Aorta (tissue), 5 donors: Measurements from ENCODE around the gene GAGE12D. TPM values are rescaled to one million over a fixed set of nuclear protein-coding genes. Genes with fewer than 3 reads are reported as not detected.
"Not testable (repeated sequence)": the region's sequence is repeated elsewhere in the genome, so short reads cannot be mapped to it uniquely, and the experiment has no call there.

Source experiments
- ATAC-seq: fragments of 200-7000 bp; cut with Tn5 transposase; one replicate; pipeline ENCODE4 v1.9.1; 2022; ENCODE audit warnings: moderate library complexity; ENCODE audit not compliant: low FRiP score
- DNase-seq, 2 donors: peaks; one replicate each; pipeline ENCODE4 v3.0.0-alpha.2; 2020
- H3K27ac ChIP-seq, 2 donors: one replicate each; pipeline ENCODE4 v1.5.1; 2013; ENCODE audit warnings: low read length in 2 of 2, mild to moderate bottlenecking in 2 of 2, moderate library complexity in 2 of 2, control low read depth in 1 of 2, inconsistent platforms in 1 of 2, low read depth in 1 of 2
- H3K27me3 ChIP-seq, 2 donors: one replicate each; pipeline ENCODE4 v1.6.1; 2013; ENCODE audit warnings: control low read depth in 1 of 2, low read length in 1 of 2, mild to moderate bottlenecking in 1 of 2, moderate library complexity in 1 of 2; ENCODE audit not compliant: insufficient read depth in 2 of 2, control insufficient read depth in 1 of 2
- H3K36me3 ChIP-seq, 2 donors: one replicate each; pipeline ENCODE4 v1.6.1; 2013; ENCODE audit warnings: control low read depth in 1 of 2, low read length in 1 of 2, mild to moderate bottlenecking in 1 of 2; ENCODE audit not compliant: insufficient read depth in 2 of 2, control insufficient read depth in 1 of 2
- H3K4me1 ChIP-seq, 2 donors: one replicate each; pipeline ENCODE4 v1.6.1; 2013; ENCODE audit warnings: low read length in 2 of 2, control low read depth in 1 of 2, mild to moderate bottlenecking in 1 of 2, moderate library complexity in 1 of 2; ENCODE audit not compliant: insufficient read depth in 2 of 2, control insufficient read depth in 1 of 2
- H3K4me3 ChIP-seq, 2 donors: one replicate each; pipeline ENCODE4 v1.5.1; 2013; ENCODE audit warnings: low read length in 2 of 2, control low read depth in 1 of 2, mild to moderate bottlenecking in 1 of 2
- H3K9me3 ChIP-seq: one replicate; pipeline ENCODE4 v1.6.1; 2013; ENCODE audit warnings: mild to moderate bottlenecking, low read length; ENCODE audit not compliant: control insufficient read depth
- WGBS, 2 donors: extraction: QIAGEN DNeasy Blood & Tissue Kit; methylation state at CpG; one replicate each; pipeline ENCODE4 v1.1.7; 2013; 5-methylcytosine and 5-hydroxymethylcytosine counted together
- intact Hi-C, 2 donors: fragments of 100-400 bp; cut with DNase I; formaldehyde crosslinking; loops; one replicate each; pipeline versions ENCODE4 v1.14.2 to v1.15.0; 2022
- long read RNA-seq, 2 donors: library from polyadenylated mRNA; unstranded; transcript quantifications; one replicate each; pipeline ENCODE4 v2.0.0, GENCODE V29; 2020 to 2021
- polyA plus RNA-seq, 2 donors: library from polyadenylated mRNA; stranded (reverse); fragments of 200-250 nt; gene quantifications; one replicate each; pipeline ENCODE4 v1.2.3, GENCODE V29; 2013
- total RNA-seq, 2 donors: library from RNA; stranded (reverse); fragmentation: NEBNext Ultra II Directional; extraction: Animal tissue kit (Norgen Biotek cat#: 25700); gene quantifications; one replicate each; pipeline ENCODE4 v1.2.1, GENCODE V29; 2021
- donor health status: healthy with polysubstance abuse.
- donor health status: Bipolar disorder and iron deficiency.
- donor health status: DM: no; HTN: no; CAD: no.
- donor health status: DM: no; HTN: no; CAD: no.
- donor health status: DM: yes; HTN: yes; CAD: no.

The GAGE12D gene, protein sequence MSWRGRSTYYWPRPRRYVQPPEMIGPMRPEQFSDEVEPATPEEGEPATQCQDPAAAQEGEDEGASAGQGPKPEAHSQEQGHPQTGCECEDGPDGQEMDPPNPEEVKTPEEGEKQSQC
- total RNA-seq (not detected), polyA plus RNA-seq (not detected)
- long read RNA-seq, donor 1, result 0 reads
- long read RNA-seq, donor 2, result 0 reads

DNA sequence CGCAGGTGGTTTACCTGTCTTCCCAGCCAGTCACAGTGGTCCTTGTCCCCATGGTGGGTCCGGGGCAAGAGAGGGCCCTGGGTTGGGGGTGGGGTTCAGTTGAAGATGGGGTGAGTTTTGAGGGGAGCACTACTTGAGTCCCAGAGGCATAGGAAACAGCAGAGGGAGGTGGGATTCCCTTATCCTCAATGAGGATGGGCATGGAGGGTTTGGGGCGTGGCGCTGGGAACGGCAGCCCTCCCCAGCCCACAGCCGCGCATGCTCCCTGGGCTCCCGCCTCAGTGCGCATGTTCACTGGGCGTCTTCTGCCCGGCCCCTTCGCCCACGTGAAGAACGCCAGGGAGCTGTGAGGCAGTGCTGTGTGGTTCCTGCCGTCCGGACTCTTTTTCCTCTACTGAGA is at the start of gene GAGE12D:
TSS of gene GAGE12D (plus strand) at position 301 of the 400 bp plus-strand sequence. CDS start 1,155 bp downstream, outside the sequence.
- WGBS, 2 donors, result no CpG with 5 or more reads among the region's 16 CpGs
- H3K36me3 ChIP-seq, H3K27ac ChIP-seq, ATAC-seq, intact Hi-C loops, H3K4me1 ChIP-seq, DNase-seq, H3K9me3 ChIP-seq, H3K27me3 ChIP-seq, H3K4me3 ChIP-seq: not testable (repeated sequence)

DNA sequence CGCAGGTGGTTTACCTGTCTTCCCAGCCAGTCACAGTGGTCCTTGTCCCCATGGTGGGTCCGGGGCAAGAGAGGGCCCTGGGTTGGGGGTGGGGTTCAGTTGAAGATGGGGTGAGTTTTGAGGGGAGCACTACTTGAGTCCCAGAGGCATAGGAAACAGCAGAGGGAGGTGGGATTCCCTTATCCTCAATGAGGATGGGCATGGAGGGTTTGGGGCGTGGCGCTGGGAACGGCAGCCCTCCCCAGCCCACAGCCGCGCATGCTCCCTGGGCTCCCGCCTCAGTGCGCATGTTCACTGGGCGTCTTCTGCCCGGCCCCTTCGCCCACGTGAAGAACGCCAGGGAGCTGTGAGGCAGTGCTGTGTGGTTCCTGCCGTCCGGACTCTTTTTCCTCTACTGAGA is 9.7 kb upstream of the GAGE12D start, which contains the start of gene GAGE12C:
TSS of gene GAGE12C (plus strand) at position 301 of the 400 bp plus-strand sequence. CDS start 1,155 bp downstream, outside the sequence.
- H3K27me3 ChIP-seq, ATAC-seq, DNase-seq, H3K4me3 ChIP-seq, H3K4me1 ChIP-seq, H3K27ac ChIP-seq, H3K36me3 ChIP-seq, intact Hi-C loops, H3K9me3 ChIP-seq: not testable (repeated sequence)
- WGBS, 2 donors, result no CpG with 5 or more reads among the region's 16 CpGs

DNA sequence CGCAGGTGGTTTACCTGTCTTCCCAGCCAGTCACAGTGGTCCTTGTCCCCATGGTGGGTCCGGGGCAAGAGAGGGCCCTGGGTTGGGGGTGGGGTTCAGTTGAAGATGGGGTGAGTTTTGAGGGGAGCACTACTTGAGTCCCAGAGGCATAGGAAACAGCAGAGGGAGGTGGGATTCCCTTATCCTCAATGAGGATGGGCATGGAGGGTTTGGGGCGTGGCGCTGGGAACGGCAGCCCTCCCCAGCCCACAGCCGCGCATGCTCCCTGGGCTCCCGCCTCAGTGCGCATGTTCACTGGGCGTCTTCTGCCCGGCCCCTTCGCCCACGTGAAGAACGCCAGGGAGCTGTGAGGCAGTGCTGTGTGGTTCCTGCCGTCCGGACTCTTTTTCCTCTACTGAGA is 9.5 kb downstream of the GAGE12D start, which contains the start of gene GAGE12E:
TSS of gene GAGE12E (plus strand) at position 301 of the 400 bp plus-strand sequence. CDS start 1,155 bp downstream, outside the sequence.
- H3K27ac ChIP-seq, intact Hi-C loops, H3K4me1 ChIP-seq, H3K4me3 ChIP-seq, DNase-seq, H3K36me3 ChIP-seq, ATAC-seq, H3K9me3 ChIP-seq, H3K27me3 ChIP-seq: not testable (repeated sequence)
- WGBS, 2 donors, result no CpG with 5 or more reads among the region's 16 CpGs

DNA sequence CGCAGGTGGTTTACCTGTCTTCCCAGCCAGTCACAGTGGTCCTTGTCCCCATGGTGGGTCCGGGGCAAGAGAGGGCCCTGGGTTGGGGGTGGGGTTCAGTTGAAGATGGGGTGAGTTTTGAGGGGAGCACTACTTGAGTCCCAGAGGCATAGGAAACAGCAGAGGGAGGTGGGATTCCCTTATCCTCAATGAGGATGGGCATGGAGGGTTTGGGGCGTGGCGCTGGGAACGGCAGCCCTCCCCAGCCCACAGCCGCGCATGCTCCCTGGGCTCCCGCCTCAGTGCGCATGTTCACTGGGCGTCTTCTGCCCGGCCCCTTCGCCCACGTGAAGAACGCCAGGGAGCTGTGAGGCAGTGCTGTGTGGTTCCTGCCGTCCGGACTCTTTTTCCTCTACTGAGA is 19.0 kb downstream of the GAGE12D start, which contains the start of gene GAGE12F:
TSS of gene GAGE12F (plus strand) at position 301 of the 400 bp plus-strand sequence. CDS start 1,155 bp downstream, outside the sequence.
- ATAC-seq, H3K27me3 ChIP-seq, H3K4me1 ChIP-seq, H3K9me3 ChIP-seq, intact Hi-C loops, H3K4me3 ChIP-seq, H3K36me3 ChIP-seq, H3K27ac ChIP-seq, DNase-seq: not testable (repeated sequence)
- no CpG with 5 or more reads among the region's 16 CpGs for WGBS, 2 donors

DNA sequence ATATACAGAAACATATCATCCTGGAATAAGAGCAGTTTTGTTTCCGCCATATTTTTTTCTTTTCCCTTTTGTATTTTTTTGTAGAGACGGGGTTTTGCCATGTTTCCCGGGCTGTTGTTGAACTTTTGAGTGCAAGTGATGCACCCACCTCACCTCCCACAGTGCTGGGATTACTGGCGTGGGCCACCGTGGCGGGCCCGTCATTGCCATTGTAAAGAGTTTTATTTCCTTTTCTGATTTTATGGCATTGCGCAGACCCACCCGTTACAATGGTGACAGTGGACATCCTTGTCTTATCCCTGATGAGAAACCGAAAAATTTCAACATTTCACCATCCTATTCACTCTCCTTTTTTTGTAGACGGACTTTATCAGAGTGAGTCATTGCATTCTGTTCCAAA is 27.2 kb downstream of the GAGE12D start:
- H3K27me3 ChIP-seq, intact Hi-C loops, H3K36me3 ChIP-seq, H3K4me1 ChIP-seq, H3K4me3 ChIP-seq, ATAC-seq, H3K9me3 ChIP-seq, H3K27ac ChIP-seq: not testable (repeated sequence)
- WGBS, 2 donors, result no CpG with 5 or more reads among the region's 11 CpGs
- peak in 1 of 2 donors; percentile 36 for DNase-seq

DNA sequence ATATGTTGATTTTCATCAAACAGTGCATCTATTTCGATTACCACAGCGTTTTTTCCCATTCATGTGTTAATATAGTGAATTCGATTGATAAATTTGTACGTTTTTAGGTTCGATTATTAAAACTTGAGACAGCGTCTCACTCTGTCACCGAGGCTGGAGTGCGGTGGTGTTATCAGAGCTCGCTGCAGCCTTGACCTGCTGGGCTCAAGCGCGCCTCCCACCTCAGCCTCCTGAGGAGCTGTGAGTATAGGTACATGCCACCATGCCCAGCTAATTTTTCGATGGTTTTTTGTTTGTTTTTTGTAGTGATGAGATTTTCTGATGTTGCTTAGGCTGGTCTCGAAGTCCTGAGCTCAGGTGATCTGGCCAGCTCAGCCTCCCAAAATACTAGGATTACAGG is 27.6 kb downstream of the GAGE12D start:
- peak in 1 of 2 donors; percentile 67 for DNase-seq
- whole genome bisulfite sequencing, 2 donors, result no CpG with 5 or more reads among the region's 13 CpGs

DNA sequence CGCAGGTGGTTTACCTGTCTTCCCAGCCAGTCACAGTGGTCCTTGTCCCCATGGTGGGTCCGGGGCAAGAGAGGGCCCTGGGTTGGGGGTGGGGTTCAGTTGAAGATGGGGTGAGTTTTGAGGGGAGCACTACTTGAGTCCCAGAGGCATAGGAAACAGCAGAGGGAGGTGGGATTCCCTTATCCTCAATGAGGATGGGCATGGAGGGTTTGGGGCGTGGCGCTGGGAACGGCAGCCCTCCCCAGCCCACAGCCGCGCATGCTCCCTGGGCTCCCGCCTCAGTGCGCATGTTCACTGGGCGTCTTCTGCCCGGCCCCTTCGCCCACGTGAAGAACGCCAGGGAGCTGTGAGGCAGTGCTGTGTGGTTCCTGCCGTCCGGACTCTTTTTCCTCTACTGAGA is 28.6 kb downstream of the GAGE12D start, which contains the start of gene GAGE12G:
TSS of gene GAGE12G (plus strand) at position 301 of the 400 bp plus-strand sequence. CDS start 1,155 bp downstream, outside the sequence.
- H3K36me3 ChIP-seq, H3K27ac ChIP-seq, H3K4me1 ChIP-seq, intact Hi-C loops, DNase-seq, ATAC-seq, H3K27me3 ChIP-seq, H3K9me3 ChIP-seq, H3K4me3 ChIP-seq: not testable (repeated sequence)
- WGBS, 2 donors, result no CpG with 5 or more reads among the region's 16 CpGs

More for the DNA sequence above, 27.6 kb downstream of the GAGE12D start:
- H3K9me3 ChIP-seq, H3K27ac ChIP-seq, H3K4me1 ChIP-seq, ATAC-seq, intact Hi-C loops, H3K4me3 ChIP-seq, H3K36me3 ChIP-seq, H3K27me3 ChIP-seq: not testable (repeated sequence)

DNA sequence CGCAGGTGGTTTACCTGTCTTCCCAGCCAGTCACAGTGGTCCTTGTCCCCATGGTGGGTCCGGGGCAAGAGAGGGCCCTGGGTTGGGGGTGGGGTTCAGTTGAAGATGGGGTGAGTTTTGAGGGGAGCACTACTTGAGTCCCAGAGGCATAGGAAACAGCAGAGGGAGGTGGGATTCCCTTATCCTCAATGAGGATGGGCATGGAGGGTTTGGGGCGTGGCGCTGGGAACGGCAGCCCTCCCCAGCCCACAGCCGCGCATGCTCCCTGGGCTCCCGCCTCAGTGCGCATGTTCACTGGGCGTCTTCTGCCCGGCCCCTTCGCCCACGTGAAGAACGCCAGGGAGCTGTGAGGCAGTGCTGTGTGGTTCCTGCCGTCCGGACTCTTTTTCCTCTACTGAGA is 38.1 kb downstream of the GAGE12D start, which contains the start of gene GAGE12H:
TSS of gene GAGE12H (plus strand) at position 301 of the 400 bp plus-strand sequence. CDS start 1,155 bp downstream, outside the sequence.
- H3K4me1 ChIP-seq, H3K27ac ChIP-seq, H3K4me3 ChIP-seq, H3K9me3 ChIP-seq, H3K36me3 ChIP-seq, ATAC-seq, intact Hi-C loops, H3K27me3 ChIP-seq, DNase-seq: not testable (repeated sequence)
- no CpG with 5 or more reads among the region's 16 CpGs for WGBS, 2 donors

DNA sequence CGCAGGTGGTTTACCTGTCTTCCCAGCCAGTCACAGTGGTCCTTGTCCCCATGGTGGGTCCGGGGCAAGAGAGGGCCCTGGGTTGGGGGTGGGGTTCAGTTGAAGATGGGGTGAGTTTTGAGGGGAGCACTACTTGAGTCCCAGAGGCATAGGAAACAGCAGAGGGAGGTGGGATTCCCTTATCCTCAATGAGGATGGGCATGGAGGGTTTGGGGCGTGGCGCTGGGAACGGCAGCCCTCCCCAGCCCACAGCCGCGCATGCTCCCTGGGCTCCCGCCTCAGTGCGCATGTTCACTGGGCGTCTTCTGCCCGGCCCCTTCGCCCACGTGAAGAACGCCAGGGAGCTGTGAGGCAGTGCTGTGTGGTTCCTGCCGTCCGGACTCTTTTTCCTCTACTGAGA is 47.7 kb downstream of the GAGE12D start, which contains the start of gene GAGE2A:
TSS of gene GAGE2A (plus strand) at position 301 of the 400 bp plus-strand sequence. CDS start 1,155 bp downstream, outside the sequence.
- WGBS, 2 donors, result no CpG with 5 or more reads among the region's 16 CpGs
- H3K27ac ChIP-seq, H3K36me3 ChIP-seq, DNase-seq, H3K4me1 ChIP-seq, H3K27me3 ChIP-seq, intact Hi-C loops, H3K4me3 ChIP-seq, ATAC-seq, H3K9me3 ChIP-seq: not testable (repeated sequence)
